ENCODE results near the gene STARD9.
"Not testable (repeated sequence)": the region's sequence is repeated elsewhere in the genome, so short reads cannot be mapped to it uniquely, and the experiment has no call there.

Gene STARD9

GRCh38 chr15:42575188-42576039 is at the start of gene STARD9:
Gene STARD9 (plus strand): TSS chr15:42575606. CDS start chr15:42575716, 110 bp downstream.
- peak; percentile 76 for FAIRE-seq

GRCh38 chr15:42528970-42529369 is 46.4 kb upstream of the STARD9 start:
- FAIRE-seq, result no peak

- FAIRE-seq, result no peak
Observed at GRCh38 chr15:42533246-42533645, 42.2 kb upstream of the STARD9 start.

- FAIRE-seq, result no peak
Observed at GRCh38 chr15:42544853-42545629, 30.4 kb upstream of the STARD9 start.

- no peak for FAIRE-seq
Observed at GRCh38 chr15:42547918-42548248, 27.5 kb upstream of the STARD9 start.

- no peak for FAIRE-seq
Observed at GRCh38 chr15:42548249-42549031, 27.0 kb upstream of the STARD9 start, which contains the start of the genes HAUS2 and LRRC57. Gene HAUS2 (plus strand): TSS chr15:42548838. CDS start chr15:42548873, 35 bp downstream. Gene LRRC57 (minus strand): TSS chr15:42548793. CDS start chr15:42548434, 359 bp downstream.

GRCh38 chr15:42549032-42549491 is 26.3 kb upstream of the STARD9 start:
- FAIRE-seq, result no peak

- no peak for FAIRE-seq
Observed at GRCh38 chr15:42549741-42550392, 25.5 kb upstream of the STARD9 start.

- FAIRE-seq, result no peak
Observed at GRCh38 chr15:42553554-42553953, 21.9 kb upstream of the STARD9 start.

- FAIRE-seq, result not testable (repeated sequence)
Observed at GRCh38 chr15:42556550-42557207, 18.7 kb upstream of the STARD9 start.

GRCh38 chr15:42558739-42559138 is 16.7 kb upstream of the STARD9 start:
- no peak for FAIRE-seq

- no peak for FAIRE-seq
Observed at GRCh38 chr15:42576040-42576594, 711 bp downstream of the STARD9 start.

- FAIRE-seq, result no peak
Observed at GRCh38 chr15:42576776-42577175, 1.4 kb downstream of the STARD9 start.

- no peak for FAIRE-seq
Observed at GRCh38 chr15:42577514-42578031, 2.2 kb downstream of the STARD9 start.

- no peak for FAIRE-seq
Observed at GRCh38 chr15:42578984-42579537, 3.7 kb downstream of the STARD9 start.

GRCh38 chr15:42581272-42581730 is 5.9 kb downstream of the STARD9 start:
- no peak for FAIRE-seq

GRCh38 chr15:42582569-42583375 is 7.4 kb downstream of the STARD9 start:
- FAIRE-seq, result no peak

- FAIRE-seq, result no peak
Observed at GRCh38 chr15:42584031-42584765, 8.8 kb downstream of the STARD9 start.

GRCh38 chr15:42590619-42591237 is 15.3 kb downstream of the STARD9 start:
- no peak for FAIRE-seq

Data from A204.1 (cell line).